ENCODE results near the gene MCF2L. TPM values are rescaled to one million over a fixed set of nuclear protein-coding genes. Genes with fewer than 3 reads are reported as not detected.

MCF2L gene
- total RNA-seq, 1 donor from 2014 or later, result 40.4 TPM

DNA sequence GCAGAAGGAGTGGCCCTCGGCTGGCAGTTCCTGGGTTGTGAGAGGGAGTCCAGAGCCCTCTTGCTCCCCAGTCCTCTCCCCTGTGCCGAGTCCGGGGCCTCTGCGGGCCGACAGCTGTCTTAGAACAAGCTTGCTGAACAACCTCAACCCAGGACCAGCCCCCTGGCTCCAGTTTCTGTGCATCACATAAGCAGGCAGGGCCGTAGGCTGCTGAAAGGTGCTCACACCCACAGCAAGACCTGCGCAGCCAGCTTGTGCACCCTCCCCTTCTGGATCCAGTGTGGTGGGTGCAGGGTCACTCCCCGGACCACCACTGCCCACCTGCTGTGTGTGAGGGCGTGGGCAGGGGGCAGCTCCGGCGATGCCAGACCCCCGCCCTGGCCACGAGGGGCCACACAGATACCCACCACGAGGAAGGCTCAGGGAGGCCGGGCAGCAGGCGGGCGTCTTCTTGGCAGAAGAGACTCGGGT, 111.4 kb downstream of the MCF2L start:
- Histone ChIP-seq H3K9me3 (ENCODE audit: low read depth) (no peaks in the 10 kb centered on the region), H3K4me1 (no peaks in the 10 kb centered on the region), H3K9ac (no peak overlapping the region), H4K20me1 (ENCODE audit: low read depth) (no peaks in the 10 kb centered on the region), H3K4me3 (no peak overlapping the region), H2AFZ (replicated peaks) (no peak overlapping the region), H3K4me2 (no peak overlapping the region), H3K79me2 (ENCODE audit: low read depth) (no peaks in the 10 kb centered on the region), H3K27me3 (no peaks in the 10 kb centered on the region), H3K27ac (no peak overlapping the region), H3K36me3 (no peaks in the 10 kb centered on the region), H3F3A (ENCODE audit: low read depth) (no peaks in the 10 kb centered on the region)
- no peak for DNase-seq (ENCODE audit: low spot score)
- Mint-ChIP-seq H3K36me3 (peaks cover 12% of the 10 kb centered on the region), H3K27me3 (ENCODE audit: insufficient read depth, low read depth) (no peaks in the 10 kb centered on the region), H3K4me1 (no peaks in the 10 kb centered on the region), H3K4me3 (no peak overlapping the region), H3K27ac (no peak overlapping the region), H3K9me3 (no peaks in the 10 kb centered on the region)
- TF ChIP-seq, protein P1, sequence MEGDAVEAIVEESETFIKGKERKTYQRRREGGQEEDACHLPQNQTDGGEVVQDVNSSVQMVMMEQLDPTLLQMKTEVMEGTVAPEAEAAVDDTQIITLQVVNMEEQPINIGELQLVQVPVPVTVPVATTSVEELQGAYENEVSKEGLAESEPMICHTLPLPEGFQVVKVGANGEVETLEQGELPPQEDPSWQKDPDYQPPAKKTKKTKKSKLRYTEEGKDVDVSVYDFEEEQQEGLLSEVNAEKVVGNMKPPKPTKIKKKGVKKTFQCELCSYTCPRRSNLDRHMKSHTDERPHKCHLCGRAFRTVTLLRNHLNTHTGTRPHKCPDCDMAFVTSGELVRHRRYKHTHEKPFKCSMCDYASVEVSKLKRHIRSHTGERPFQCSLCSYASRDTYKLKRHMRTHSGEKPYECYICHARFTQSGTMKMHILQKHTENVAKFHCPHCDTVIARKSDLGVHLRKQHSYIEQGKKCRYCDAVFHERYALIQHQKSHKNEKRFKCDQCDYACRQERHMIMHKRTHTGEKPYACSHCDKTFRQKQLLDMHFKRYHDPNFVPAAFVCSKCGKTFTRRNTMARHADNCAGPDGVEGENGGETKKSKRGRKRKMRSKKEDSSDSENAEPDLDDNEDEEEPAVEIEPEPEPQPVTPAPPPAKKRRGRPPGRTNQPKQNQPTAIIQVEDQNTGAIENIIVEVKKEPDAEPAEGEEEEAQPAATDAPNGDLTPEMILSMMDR (IDR thresholded peaks at IDR 0.05), result no peak
- TF ChIP-seq EZH2phosphoT487 (IDR thresholded peaks at IDR 0.05) (no peak), EZH2 (IDR thresholded peaks at IDR 0.05) (no peak)

DNA sequence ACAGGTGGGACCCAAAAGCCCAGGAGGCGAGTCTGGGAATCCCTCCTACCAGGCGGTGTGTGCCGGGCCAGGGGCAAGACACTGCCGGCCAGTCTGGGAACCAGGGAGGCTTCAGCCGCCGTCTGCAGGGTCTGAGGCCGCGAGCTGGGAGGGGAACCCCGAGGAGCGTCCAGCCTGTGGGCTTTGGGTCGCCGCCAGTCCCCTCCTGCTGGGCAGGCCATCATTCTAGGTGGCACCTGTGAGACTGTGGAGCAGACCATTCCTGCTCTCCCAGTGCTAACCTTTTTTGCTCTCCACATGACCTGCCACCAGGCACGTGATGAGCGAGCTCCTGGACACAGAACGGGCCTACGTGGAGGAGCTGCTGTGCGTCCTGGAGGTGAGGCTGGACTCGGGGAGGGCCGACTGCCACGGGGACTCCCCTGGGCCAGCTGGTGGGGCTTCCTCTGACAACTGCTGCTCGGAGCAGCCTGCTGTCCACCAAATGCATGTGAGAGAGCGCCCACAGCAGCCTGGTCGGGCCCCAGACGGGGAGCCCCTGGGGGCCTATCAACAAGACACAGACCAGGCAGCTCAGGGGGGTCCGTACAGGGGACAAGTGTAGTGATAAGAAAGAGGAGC, 112.0 kb downstream of the MCF2L start:
- H3K27ac Mint-ChIP-seq, result no peak overlapping the region
- Histone ChIP-seq H3K4me3 (no peak overlapping the region), H3K27me3 (no peaks in the 10 kb centered on the region), H3K79me2 (ENCODE audit: low read depth) (no peaks in the 10 kb centered on the region), H3K4me1 (no peaks in the 10 kb centered on the region), H4K20me1 (ENCODE audit: low read depth) (no peaks in the 10 kb centered on the region), H3K9ac (no peak overlapping the region), H3K36me3 (no peaks in the 10 kb centered on the region), H3F3A (ENCODE audit: low read depth) (no peaks in the 10 kb centered on the region), H3K4me2 (no peak overlapping the region), H3K27ac (no peak overlapping the region), H3K9me3 (ENCODE audit: low read depth) (no peaks in the 10 kb centered on the region), H2AFZ (replicated peaks) (no peak overlapping the region)
- TF ChIP-seq EZH2phosphoT487 (IDR thresholded peaks at IDR 0.05) (no peak), EZH2 (IDR thresholded peaks at IDR 0.05) (no peak)
- TF ChIP-seq, protein P1 (IDR thresholded peaks at IDR 0.05), result no peak
- H3K9me3 Mint-ChIP-seq, result no peaks in the 10 kb centered on the region
- H3K4me3 Mint-ChIP-seq, result no peak overlapping the region
- H3K36me3 Mint-ChIP-seq, result peaks cover 9% of the 10 kb centered on the region
- DNase-seq (ENCODE audit: low spot score), result no peak
- no peaks in the 10 kb centered on the region for H3K27me3 Mint-ChIP-seq (ENCODE audit: insufficient read depth, low read depth)
- H3K4me1 Mint-ChIP-seq, result no peaks in the 10 kb centered on the region

DNA sequence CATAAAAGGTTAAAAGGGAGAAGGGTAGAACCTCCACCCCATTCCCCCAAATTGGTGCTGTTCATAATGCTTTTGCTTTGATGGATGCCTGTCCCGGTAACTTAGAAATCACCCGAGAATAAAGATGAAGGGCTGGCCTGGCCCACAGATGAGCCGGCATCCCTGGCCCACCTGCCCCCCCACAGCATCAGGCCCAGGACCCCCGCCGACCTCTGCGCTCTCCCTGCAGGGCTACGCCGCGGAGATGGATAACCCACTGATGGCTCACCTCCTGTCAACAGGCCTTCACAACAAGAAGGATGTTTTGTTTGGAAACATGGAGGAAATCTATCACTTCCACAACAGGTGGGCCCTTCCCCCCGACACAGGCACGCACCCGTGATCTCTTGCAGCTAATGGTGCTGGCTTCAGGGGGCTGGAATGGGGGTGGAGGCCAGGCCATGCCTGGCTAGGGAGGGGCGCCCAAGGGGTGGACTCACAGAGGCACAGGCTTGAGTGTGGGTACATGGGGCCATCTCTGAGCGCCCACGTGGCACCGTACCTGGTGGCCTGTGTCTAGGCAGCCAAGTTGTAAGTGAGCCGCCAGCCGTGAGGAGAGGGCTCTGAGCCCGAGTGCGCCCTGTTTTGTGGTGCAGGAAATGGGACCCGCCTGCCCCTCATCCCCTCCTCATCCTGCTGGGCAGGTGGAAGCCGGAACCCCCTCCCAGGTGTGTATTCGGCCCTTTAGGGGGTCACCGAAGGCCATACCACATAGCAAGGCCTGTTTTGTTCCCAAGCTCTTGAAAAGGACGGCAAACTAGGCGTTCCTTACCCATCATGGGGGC, 113.4 kb downstream of the MCF2L start:
- Histone ChIP-seq H3K79me2 (ENCODE audit: low read depth) (no peaks in the 10 kb centered on the region), H3K9me3 (ENCODE audit: low read depth) (no peaks in the 10 kb centered on the region), H3K27ac (no peak overlapping the region), H3K4me2 (no peak overlapping the region), H3K4me3 (no peak overlapping the region), H4K20me1 (ENCODE audit: low read depth) (no peaks in the 10 kb centered on the region), H2AFZ (replicated peaks) (no peak overlapping the region), H3K4me1 (no peaks in the 10 kb centered on the region), H3F3A (ENCODE audit: low read depth) (no peaks in the 10 kb centered on the region), H3K27me3 (no peaks in the 10 kb centered on the region), H3K9ac (no peak overlapping the region), H3K36me3 (no peaks in the 10 kb centered on the region)
- H3K4me3 Mint-ChIP-seq, result no peak overlapping the region
- peaks cover 6% of the 10 kb centered on the region for H3K36me3 Mint-ChIP-seq
- peaks cover 6% of the 10 kb centered on the region for H3K4me1 Mint-ChIP-seq
- TF ChIP-seq, protein P1 (IDR thresholded peaks at IDR 0.05), result no peak
- TF ChIP-seq EZH2 (IDR thresholded peaks at IDR 0.05) (no peak), EZH2phosphoT487 (IDR thresholded peaks at IDR 0.05) (no peak)
- peaks cover under 1% of the 10 kb centered on the region for H3K27me3 Mint-ChIP-seq (ENCODE audit: insufficient read depth, low read depth)
- H3K9me3 Mint-ChIP-seq, result no peaks in the 10 kb centered on the region
- H3K27ac Mint-ChIP-seq, result no peak overlapping the region
- no peak for DNase-seq (ENCODE audit: low spot score)
